ENCODE results near the gene CCDC185. TPM values are rescaled to one million over a fixed set of nuclear protein-coding genes. Genes with fewer than 3 reads are reported as not detected.

Gene CCDC185
- not detected for total RNA-seq

GRCh38 chr1:223393275-223394214, at the start of gene CCDC185:
Gene CCDC185, plus strand, starts transcription at chr1:223393415. Its CDS starts 61 bp downstream, at chr1:223393476.
- peak in 1 of 2 donors; percentile 39 for DNase-seq (ENCODE audit: low spot score in 2 of 2)
- no peak for FAIRE-seq

GRCh38 chr1:223343692-223344091, 49.5 kb upstream of the CCDC185 start:
- DNase-seq (ENCODE audit: low spot score in 2 of 2): no peak
- no peak for FAIRE-seq

GRCh38 chr1:223344491-223344890, 48.7 kb upstream of the CCDC185 start:
- DNase-seq (ENCODE audit: low spot score in 2 of 2) (no peak), FAIRE-seq (no peak)

- DNase-seq (ENCODE audit: low spot score in 2 of 2) (no peak), FAIRE-seq (no peak)
These were observed 47.5 kb upstream of the CCDC185 start for GRCh38 chr1:223345720-223346119.

GRCh38 chr1:223346311-223346710, 46.9 kb upstream of the CCDC185 start:
- DNase-seq (ENCODE audit: low spot score in 2 of 2) (no peak), FAIRE-seq (no peak)

GRCh38 chr1:223347583-223347982, 45.6 kb upstream of the CCDC185 start:
- FAIRE-seq: no peak
- no peak for DNase-seq (ENCODE audit: low spot score in 2 of 2)

GRCh38 chr1:223348439-223348838, 44.8 kb upstream of the CCDC185 start:
- FAIRE-seq: no peak
- DNase-seq (ENCODE audit: low spot score in 2 of 2): no peak

GRCh38 chr1:223349241-223349640, 44.0 kb upstream of the CCDC185 start:
- DNase-seq (ENCODE audit: low spot score in 2 of 2): no peak
- no peak for FAIRE-seq

GRCh38 chr1:223350361-223350908, 42.8 kb upstream of the CCDC185 start:
- no peak for FAIRE-seq

GRCh38 chr1:223352944-223353343, 40.3 kb upstream of the CCDC185 start:
- FAIRE-seq (no peak), DNase-seq (ENCODE audit: low spot score in 2 of 2) (no peak)

More at GRCh38 chr1:223350361-223350908, 42.8 kb upstream of the CCDC185 start:
- DNase-seq (ENCODE audit: low spot score in 2 of 2): no peak

- DNase-seq (ENCODE audit: low spot score in 2 of 2): no peak
- no peak for FAIRE-seq
These were observed 39.3 kb upstream of the CCDC185 start for GRCh38 chr1:223353939-223354338.

- FAIRE-seq (no peak), DNase-seq (ENCODE audit: low spot score in 2 of 2) (no peak)
These were observed 37.5 kb upstream of the CCDC185 start for GRCh38 chr1:223355699-223356098.

GRCh38 chr1:223358826-223359225, 34.4 kb upstream of the CCDC185 start:
- FAIRE-seq (no peak), DNase-seq (ENCODE audit: low spot score in 2 of 2) (no peak)

- FAIRE-seq (no peak), DNase-seq (ENCODE audit: low spot score in 2 of 2) (peak; percentile 31 to 33)
These were observed 30.0 kb upstream of the CCDC185 start for GRCh38 chr1:223363057-223363855.

GRCh38 chr1:223363856-223364684, 29.1 kb upstream of the CCDC185 start, which contains the start of gene SUSD4:
Gene SUSD4, minus strand, starts transcription at chr1:223364176. Its CDS starts 751 bp downstream, at chr1:223363425.
- FAIRE-seq (no peak), DNase-seq (ENCODE audit: low spot score in 2 of 2) (peak; percentile 67 to 72)

- FAIRE-seq: no peak
These were observed 28.4 kb upstream of the CCDC185 start for GRCh38 chr1:223364685-223365382.

GRCh38 chr1:223374064-223374610, 19.1 kb upstream of the CCDC185 start:
- FAIRE-seq (no peak), DNase-seq (ENCODE audit: low spot score in 2 of 2) (no peak)

More at GRCh38 chr1:223364685-223365382, 28.4 kb upstream of the CCDC185 start:
- no peak for DNase-seq (ENCODE audit: low spot score in 2 of 2)

- DNase-seq (ENCODE audit: low spot score in 2 of 2): no peak
- FAIRE-seq: no peak
These were observed 14.5 kb upstream of the CCDC185 start for GRCh38 chr1:223378754-223379153.

GRCh38 chr1:223386013-223386412, 7.2 kb upstream of the CCDC185 start:
- no peak for FAIRE-seq
- DNase-seq (ENCODE audit: low spot score in 2 of 2): no peak

Measured in frontal cortex (tissue), 4 donors.